GM21526 (cell line): ENCODE measurements around the gene SCNN1A.

Source experiments
- ATAC-seq: cut with Tn5 transposase; IDR thresholded peaks from one replicate; pipeline ENCODE4 v1.9.1; 2021; ENCODE audit warnings: moderate library complexity; ENCODE audit not compliant: unreplicated experiment, low FRiP score

Gene SCNN1A

DNA sequence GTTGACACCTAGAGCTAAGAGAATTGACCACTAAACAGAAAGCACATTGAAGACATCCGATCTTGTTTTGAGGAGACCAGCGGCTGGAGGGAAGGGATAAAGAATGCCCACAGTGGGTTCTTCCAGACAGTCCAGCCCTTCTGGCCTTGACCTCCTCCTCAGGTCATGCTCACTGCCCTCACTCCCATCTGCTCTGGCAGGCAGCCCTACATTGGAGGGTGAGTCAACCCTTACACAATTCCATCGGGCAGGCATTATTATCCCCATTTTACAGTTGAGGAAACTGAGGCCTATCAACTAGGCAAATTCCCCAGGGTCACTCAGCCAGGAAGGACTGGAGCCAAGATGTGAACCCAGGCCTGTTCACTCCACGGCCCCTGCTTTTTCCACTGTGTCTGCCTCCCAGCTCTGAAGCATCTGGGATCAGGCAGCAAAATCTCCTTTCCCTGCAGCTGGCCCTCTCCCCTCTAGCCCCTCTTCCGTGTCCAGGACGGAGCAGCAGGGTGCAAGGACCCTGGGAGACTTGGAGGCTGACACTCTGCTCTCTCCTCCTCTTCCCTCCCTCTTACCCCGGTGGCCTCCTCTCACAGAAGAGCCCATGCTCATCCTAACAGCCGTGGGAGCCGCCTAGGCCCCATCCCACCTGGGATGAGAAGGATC, 5.3 kb downstream of the SCNN1A start:
- no peak for ATAC-seq

GRCh38 chr12:6368906-6369525, 6.3 kb downstream of the SCNN1A start:
- no peak for ATAC-seq

DNA sequence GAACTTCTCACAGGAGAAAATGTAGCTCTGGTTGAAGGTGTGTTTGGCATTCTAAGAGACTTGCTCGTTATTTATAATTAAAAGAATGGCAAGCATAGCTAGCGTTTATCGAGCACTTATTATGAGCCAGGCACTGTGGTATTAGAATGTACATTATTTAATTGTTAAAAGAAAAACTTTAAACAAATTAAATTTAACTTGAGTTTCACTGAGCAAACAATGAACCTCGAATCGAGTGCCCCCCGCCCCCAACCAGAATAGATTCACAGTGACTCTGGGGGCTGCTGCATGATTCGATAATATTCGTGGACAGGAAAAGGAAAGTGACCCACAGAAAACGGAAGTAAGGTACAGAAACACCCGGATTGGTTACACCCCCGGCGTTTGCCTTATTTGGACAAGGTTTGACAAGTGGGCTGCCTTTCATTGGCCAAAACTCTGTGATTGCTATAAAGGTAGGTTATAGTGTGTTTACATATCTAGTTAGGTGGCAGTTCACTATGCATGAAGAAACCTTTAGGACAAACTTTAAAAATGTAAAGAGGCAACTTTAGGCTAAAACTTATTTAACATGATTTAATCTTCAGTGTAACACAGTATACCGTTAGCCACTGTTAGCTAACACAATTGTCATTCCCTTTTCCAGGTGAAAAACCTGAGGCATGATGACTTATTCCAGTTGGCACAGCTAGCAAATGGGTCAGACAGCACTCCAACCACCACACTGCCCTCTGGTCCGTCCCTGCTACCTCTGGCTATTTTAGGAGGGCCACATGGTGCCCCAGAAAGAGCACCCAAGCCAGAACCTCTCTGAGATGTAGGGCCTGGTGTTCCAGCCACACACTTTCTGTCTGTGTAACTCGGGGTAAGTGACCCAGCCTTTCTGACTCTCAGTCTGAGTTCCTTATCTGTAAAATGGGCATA, 7.1 kb downstream of the SCNN1A start:
- no peak for ATAC-seq

- ATAC-seq: no peak
Observed at GRCh38 chr12:6367065-6367968, 8.0 kb downstream of the SCNN1A start.

GRCh38 chr12:6364044-6364374, 11.4 kb downstream of the SCNN1A start:
- ATAC-seq: no peak

DNA sequence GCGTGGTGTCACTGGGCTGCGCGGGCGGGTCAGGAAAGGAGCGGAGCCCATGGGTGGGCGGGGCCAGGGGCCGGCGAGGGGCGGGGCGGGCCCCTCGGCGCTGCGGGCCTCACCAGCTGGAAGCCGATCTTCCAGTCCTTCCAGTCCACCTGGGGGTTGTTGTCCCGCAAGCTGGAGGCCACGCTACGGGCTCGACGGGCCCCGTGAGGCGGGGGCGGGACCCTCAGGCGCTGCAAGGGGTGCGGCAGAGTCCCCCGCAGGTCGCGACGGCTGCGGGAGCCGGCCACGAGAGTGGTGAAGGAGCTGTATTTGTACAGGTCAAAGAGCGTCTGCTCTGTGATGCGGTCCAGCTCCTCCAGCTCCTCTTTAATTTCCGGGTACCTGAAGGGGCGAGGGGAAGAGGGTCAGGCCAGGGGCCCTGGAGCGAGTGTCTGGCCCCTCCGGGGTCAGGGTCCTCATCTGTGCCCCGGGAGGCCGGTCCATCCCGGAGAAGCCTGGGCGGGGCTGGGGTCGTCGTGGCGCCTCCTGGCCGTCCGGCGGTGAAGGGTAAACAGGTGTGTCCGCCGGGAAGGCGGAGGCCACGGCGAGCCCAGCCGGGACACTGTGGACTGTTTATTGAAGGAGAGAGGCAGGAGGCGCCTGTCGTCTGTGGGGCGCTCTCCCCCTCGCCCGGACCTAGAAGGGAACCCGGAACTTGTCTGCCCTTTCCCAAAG, 11.9 kb downstream of the SCNN1A start:
- no peak for ATAC-seq

DNA sequence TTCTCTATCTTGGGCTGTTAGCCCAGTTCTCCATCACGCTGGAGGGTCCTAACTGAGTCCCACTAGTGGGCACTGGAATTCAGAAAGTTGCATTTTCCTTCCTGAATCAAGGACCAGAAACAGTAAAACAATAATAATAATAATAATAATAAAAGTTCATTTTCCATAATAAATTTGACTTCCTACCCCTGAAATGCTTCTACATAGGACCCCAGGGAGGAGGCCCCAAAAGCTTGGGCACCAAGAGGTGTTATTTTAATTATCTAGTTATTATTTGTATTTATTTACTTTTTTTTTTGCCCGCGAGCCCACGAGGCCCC, 12.4 kb downstream of the SCNN1A start:
- no peak for ATAC-seq

DNA sequence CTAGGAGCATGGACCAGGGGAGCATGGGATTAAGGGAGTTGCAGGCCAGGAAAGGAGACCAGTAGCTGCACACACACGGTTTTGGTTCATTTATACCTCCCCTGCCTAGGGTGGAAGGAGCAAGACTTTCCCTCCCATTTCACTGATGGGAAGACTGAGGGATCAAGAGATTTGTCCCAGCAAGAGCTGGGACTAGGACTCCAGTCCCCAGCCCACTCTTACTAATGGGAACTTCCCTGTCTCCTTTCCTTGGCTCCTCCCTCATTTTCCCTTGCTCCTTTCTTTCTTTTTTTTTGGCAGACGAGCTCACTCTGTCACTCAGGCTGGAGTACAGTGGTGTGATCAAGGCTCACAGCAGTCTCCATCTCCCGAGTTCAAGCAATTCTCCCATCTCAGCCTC, 13.0 kb downstream of the SCNN1A start:
- ATAC-seq: no peak

GRCh38 chr12:6361834-6362233, 13.5 kb downstream of the SCNN1A start:
- ATAC-seq: no peak

GRCh38 chr12:6360578-6361490, 14.5 kb downstream of the SCNN1A start:
- no peak for ATAC-seq

GRCh38 chr12:6360080-6360571, 15.2 kb downstream of the SCNN1A start:
- no peak for ATAC-seq

DNA sequence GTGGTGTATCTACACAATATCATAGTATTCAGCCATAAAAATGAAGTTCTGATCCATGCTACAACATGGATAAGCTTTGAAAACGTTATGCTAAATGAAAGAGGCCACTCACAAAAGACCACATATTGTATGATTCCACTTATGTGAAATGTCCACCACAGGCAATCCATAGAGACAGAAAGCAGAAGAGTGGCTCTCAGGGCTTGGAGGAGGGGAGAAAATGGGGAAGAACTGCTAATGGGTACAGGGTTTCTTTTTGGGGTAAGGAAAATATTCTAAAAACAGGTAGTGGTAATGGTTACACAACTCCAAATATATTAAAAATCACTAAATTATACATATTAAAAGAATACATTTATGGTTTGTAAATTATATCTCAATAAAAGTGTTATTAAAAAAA, 16.5 kb downstream of the SCNN1A start:
- ATAC-seq: no peak

DNA sequence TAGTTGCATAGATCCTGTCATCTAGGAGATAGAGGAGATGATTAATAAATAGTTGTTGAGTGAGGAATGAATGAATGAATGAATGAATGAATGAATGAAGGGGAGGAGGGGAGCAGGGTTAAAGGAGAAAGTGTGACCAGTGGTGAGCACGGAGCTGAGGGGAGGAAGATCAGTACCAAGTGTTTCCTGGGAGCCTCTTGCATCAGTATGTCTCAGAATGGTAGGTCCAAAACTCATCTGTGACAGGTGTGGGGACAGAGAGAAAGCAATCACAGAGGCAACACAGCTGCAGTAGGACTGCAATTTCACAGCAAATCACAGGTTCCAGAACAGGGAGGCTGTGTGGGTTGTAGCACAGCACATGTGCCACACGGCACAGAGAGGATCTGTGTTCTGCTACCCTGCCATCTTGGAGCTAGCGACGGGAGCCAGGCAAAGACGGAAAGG, 19.0 kb downstream of the SCNN1A start:
- no peak for ATAC-seq

- ATAC-seq: no peak
Observed at GRCh38 chr12:6355491-6356373, 19.6 kb downstream of the SCNN1A start.

DNA sequence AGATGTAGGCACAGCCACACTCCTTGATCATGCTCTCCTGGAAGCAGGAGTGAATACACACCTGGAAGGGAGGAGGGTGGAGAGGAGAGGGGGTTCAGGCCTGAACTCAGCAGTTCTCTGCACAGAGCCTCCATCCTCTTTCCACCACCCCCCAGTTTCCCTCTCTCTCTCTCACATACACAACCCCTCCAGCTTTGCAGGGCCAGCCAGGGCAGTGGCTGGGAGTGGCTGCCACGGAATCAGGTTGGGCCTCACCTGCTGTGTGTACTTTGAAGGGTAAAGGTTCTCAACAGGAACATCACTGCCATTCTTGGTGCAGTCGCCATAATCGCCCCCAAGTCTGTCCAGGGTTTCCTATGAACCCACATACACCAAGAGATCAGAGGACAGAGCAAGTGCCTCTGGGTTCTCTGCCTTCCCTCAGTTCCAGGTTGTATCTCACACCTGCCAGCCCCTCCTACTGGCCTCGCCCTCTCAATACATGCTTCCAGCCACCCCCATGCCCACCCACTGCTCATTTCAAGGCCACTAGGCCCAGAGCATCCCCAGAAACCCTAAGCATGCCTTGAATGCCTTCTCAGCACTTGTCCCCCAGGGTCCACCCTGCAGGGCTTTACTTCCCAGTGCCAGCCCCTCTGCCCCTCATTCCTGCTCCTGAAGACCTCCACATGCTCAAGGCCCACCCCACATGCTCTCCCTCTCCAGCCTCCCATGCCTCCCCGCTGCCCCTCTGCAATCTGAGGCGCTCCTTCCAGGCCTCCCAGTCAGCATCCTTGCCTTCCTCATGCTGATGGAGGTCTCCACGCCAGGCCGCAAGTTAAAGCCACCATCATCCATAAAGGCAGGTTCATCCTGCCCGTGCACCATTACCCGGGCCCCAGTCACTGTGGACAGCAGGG, 20.6 kb downstream of the SCNN1A start:
- no peak for ATAC-seq

GRCh38 chr12:6352193-6353173, 22.9 kb downstream of the SCNN1A start:
- no peak for ATAC-seq
